Esophagus mucosa (tissue), 1 donor: ENCODE results near the gene TBX5. TPM values are rescaled to one million over a fixed set of nuclear protein-coding genes. Genes with fewer than 3 reads are reported as not detected.

Experiments
- ATAC-seq: fragments of 200-7000 bp; cut with Tn5 transposase; one replicate; pipeline ENCODE4 v1.9.1; 2020
- total RNA-seq: library from RNA; stranded (reverse); gene quantifications from one replicate; pipeline ENCODE4 v1.2.4, GENCODE V29; 2023
- donor health status: DM: yes; HTN: yes; CAD: no.

The TBX5 gene
- total RNA-seq, 1 donor from 2014 or later, result 0.48 TPM

- ATAC-seq, result no peak
Measured at GRCh38 chr12:114316076-114316475, 89.9 kb downstream of the TBX5 start.

GRCh38 chr12:114314974-114315720 is 90.8 kb downstream of the TBX5 start:
- no peak for ATAC-seq

GRCh38 chr12:114314403-114314802 is 91.5 kb downstream of the TBX5 start:
- ATAC-seq, result no peak

GRCh38 chr12:114313910-114314309 is 92.0 kb downstream of the TBX5 start:
- ATAC-seq, result no peak

- ATAC-seq, result no peak
Measured at GRCh38 chr12:114311974-114312373, 94.0 kb downstream of the TBX5 start.

GRCh38 chr12:114306646-114307045 is 99.3 kb downstream of the TBX5 start:
- ATAC-seq, result no peak

- no peak for ATAC-seq
Measured at GRCh38 chr12:114305446-114305845, 100.5 kb downstream of the TBX5 start.
